Mucosa of rectum (tissue), 2 donors: Measurements from ENCODE around the gene SYT17.

ENCODE experiments used
- H3K27ac ChIP-seq, 2 donors: one replicate each; pipeline ENCODE4 v1.7.0; 2013; ENCODE audit warnings: inconsistent platforms in 2 of 2, low read depth in 2 of 2, low read length in 2 of 2
- H3K27me3 ChIP-seq, 2 donors: one replicate each; pipeline ENCODE4 v1.7.0; 2013; ENCODE audit warnings: low read length in 2 of 2; ENCODE audit not compliant: control insufficient read depth in 2 of 2, insufficient read depth in 2 of 2
- H3K36me3 ChIP-seq, 2 donors: one replicate each; pipeline ENCODE4 v1.7.0; 2013; ENCODE audit warnings: low read length in 2 of 2; ENCODE audit not compliant: control insufficient read depth in 2 of 2, insufficient read depth in 2 of 2
- H3K4me1 ChIP-seq, 2 donors: one replicate each; pipeline ENCODE4 v1.7.0; 2013; ENCODE audit warnings: low read length in 2 of 2, mild to moderate bottlenecking in 1 of 2; ENCODE audit not compliant: control insufficient read depth in 2 of 2, insufficient read depth in 2 of 2
- H3K4me3 ChIP-seq, 2 donors: one replicate each; pipeline ENCODE4 v1.7.0; 2013; ENCODE audit warnings: low read length in 2 of 2
- H3K9ac ChIP-seq, 2 donors: one replicate each; pipeline ENCODE4 v1.7.0; 2013; ENCODE audit warnings: low read length in 2 of 2, low read depth in 1 of 2, mild to moderate bottlenecking in 1 of 2
- H3K9me3 ChIP-seq, 2 donors: one replicate each; pipeline ENCODE4 v1.7.0; 2013; ENCODE audit warnings: low read length in 2 of 2; ENCODE audit not compliant: control insufficient read depth in 2 of 2
- donor health status: healthy.
- donor health status: Normal muscosa, but diverticular disease.

Gene SYT17

GRCh38 chr16:19152042-19152441 is 16.0 kb upstream of the SYT17 start:
- H3K9me3 ChIP-seq = peaks cover 0 to 8% of the 10 kb centered on the region in 2 donors
- no peaks in the 10 kb centered on the region for H3K36me3 ChIP-seq
- H3K4me1 ChIP-seq = no peaks in the 10 kb centered on the region
- H3K27me3 ChIP-seq = peaks cover 0 to 3% of the 10 kb centered on the region in 2 donors
- no peak overlapping the region for H3K9ac ChIP-seq
- no peak overlapping the region for H3K4me3 ChIP-seq
- no peak overlapping the region for H3K27ac ChIP-seq

GRCh38 chr16:19153876-19154275 is 14.2 kb upstream of the SYT17 start:
- H3K27ac ChIP-seq = no peak overlapping the region
- H3K4me3 ChIP-seq = no peak overlapping the region
- H3K27me3 ChIP-seq = peaks cover 0 to 3% of the 10 kb centered on the region in 2 donors
- no peak overlapping the region for H3K9ac ChIP-seq
- H3K36me3 ChIP-seq = no peaks in the 10 kb centered on the region
- H3K4me1 ChIP-seq = no peaks in the 10 kb centered on the region
- H3K9me3 ChIP-seq = peaks cover 0 to 5% of the 10 kb centered on the region in 2 donors

- H3K9me3 ChIP-seq = no peaks in the 10 kb centered on the region
Measured at GRCh38 chr16:19162085-19162484, 6.0 kb upstream of the SYT17 start.

GRCh38 chr16:19163215-19163614 is 4.8 kb upstream of the SYT17 start:
- H3K36me3 ChIP-seq = no peaks in the 10 kb centered on the region
- H3K9ac ChIP-seq = no peak overlapping the region
- no peak overlapping the region for H3K27ac ChIP-seq
- peaks cover 0 to 2% of the 10 kb centered on the region in 2 donors for H3K27me3 ChIP-seq
- H3K4me3 ChIP-seq = no peak overlapping the region
- no peaks in the 10 kb centered on the region for H3K4me1 ChIP-seq
- H3K9me3 ChIP-seq = no peaks in the 10 kb centered on the region

More at GRCh38 chr16:19162085-19162484, 6.0 kb upstream of the SYT17 start:
- no peaks in the 10 kb centered on the region for H3K36me3 ChIP-seq
- no peak overlapping the region for H3K9ac ChIP-seq
- no peak overlapping the region for H3K4me3 ChIP-seq
- H3K27me3 ChIP-seq = peaks cover 0 to 2% of the 10 kb centered on the region in 2 donors
- H3K27ac ChIP-seq = no peak overlapping the region
- no peaks in the 10 kb centered on the region for H3K4me1 ChIP-seq

GRCh38 chr16:19164285-19164684 is 3.8 kb upstream of the SYT17 start:
- Histone ChIP-seq H3K27me3 (peaks cover 0 to 2% of the 10 kb centered on the region in 2 donors), H3K9me3 (no peaks in the 10 kb centered on the region), H3K9ac (no peak overlapping the region), H3K4me3 (no peak overlapping the region), H3K27ac (no peak overlapping the region), H3K36me3 (no peaks in the 10 kb centered on the region), H3K4me1 (peaks cover under 1 to 3% of the 10 kb centered on the region in 2 donors)

- H3K36me3 ChIP-seq = no peaks in the 10 kb centered on the region
- no peak overlapping the region for H3K27ac ChIP-seq
- no peaks in the 10 kb centered on the region for H3K9me3 ChIP-seq
- peaks cover 2 to 5% of the 10 kb centered on the region in 2 donors for H3K4me1 ChIP-seq
- H3K9ac ChIP-seq = no peak overlapping the region
- H3K4me3 ChIP-seq = no peak overlapping the region
- H3K27me3 ChIP-seq = peaks cover 0 to 2% of the 10 kb centered on the region in 2 donors
Measured at GRCh38 chr16:19165101-19165500, 2.9 kb upstream of the SYT17 start.

GRCh38 chr16:19166500-19166899 is 1.5 kb upstream of the SYT17 start:
- Histone ChIP-seq H3K9me3 (no peaks in the 10 kb centered on the region), H3K27me3 (peaks cover 0 to 2% of the 10 kb centered on the region in 2 donors), H3K4me3 (no peak overlapping the region), H3K27ac (no peak overlapping the region), H3K4me1 (peaks cover 2 to 5% of the 10 kb centered on the region in 2 donors), H3K36me3 (no peaks in the 10 kb centered on the region), H3K9ac (peak overlapping the region in 1 of 2 donors; percentile 24)

GRCh38 chr16:19168371-19169081 is 486 bp downstream of the SYT17 start:
- no peaks in the 10 kb centered on the region for H3K9me3 ChIP-seq
- H3K4me1 ChIP-seq = peaks cover 2 to 5% of the 10 kb centered on the region in 2 donors
- H3K36me3 ChIP-seq = no peaks in the 10 kb centered on the region
- peak overlapping the region; percentile 60 to 68 for H3K4me3 ChIP-seq
- H3K27ac ChIP-seq = peak overlapping the region; percentile 55 to 56
- peaks cover 0 to 2% of the 10 kb centered on the region in 2 donors for H3K27me3 ChIP-seq
- H3K9ac ChIP-seq = peak overlapping the region in 1 of 2 donors; percentile 68

- Histone ChIP-seq H3K27me3 (peaks cover 0 to 2% of the 10 kb centered on the region in 2 donors), H3K4me3 (peak overlapping the region in 1 of 2 donors; percentile 68), H3K9ac (no peak overlapping the region), H3K36me3 (no peaks in the 10 kb centered on the region), H3K9me3 (no peaks in the 10 kb centered on the region), H3K27ac (peak overlapping the region in 1 of 2 donors; percentile 56), H3K4me1 (peaks cover 2 to 5% of the 10 kb centered on the region in 2 donors)
Measured at GRCh38 chr16:19169082-19169639, 1.1 kb downstream of the SYT17 start.

- Histone ChIP-seq H3K9ac (no peak overlapping the region), H3K27ac (no peak overlapping the region), H3K4me3 (no peak overlapping the region), H3K36me3 (no peaks in the 10 kb centered on the region), H3K4me1 (peaks cover 2 to 5% of the 10 kb centered on the region in 2 donors), H3K27me3 (peaks cover 0 to 2% of the 10 kb centered on the region in 2 donors), H3K9me3 (no peaks in the 10 kb centered on the region)
Measured at GRCh38 chr16:19170043-19170655, 2.1 kb downstream of the SYT17 start.
